MM.1S (cell line): ENCODE measurements around the gene NXPH1.

ENCODE experiments used
- EZH2 ChIP-seq: fragments of 300-600 bp; sonication (generic); optimal IDR thresholded peaks from 2 replicates; pipeline ENCODE3; 2017; ENCODE audit warnings: low read depth, mild to moderate bottlenecking, antibody characterized with exemption, low read length, mixed read lengths
- TF ChIP-seq, protein P1 (sequence below): fragments of 300-600 bp; sonication (generic); IDR thresholded peaks from 2 replicates; pipeline ENCODE4 v1.5.1; 2016; ENCODE audit warnings: antibody characterized with exemption, low read length, mixed read lengths

GRCh38 chr7:8388257-8388625 is 45.2 kb upstream of the NXPH1 start:
- no peak for TF ChIP-seq EZH2
- TF ChIP-seq, protein P1, sequence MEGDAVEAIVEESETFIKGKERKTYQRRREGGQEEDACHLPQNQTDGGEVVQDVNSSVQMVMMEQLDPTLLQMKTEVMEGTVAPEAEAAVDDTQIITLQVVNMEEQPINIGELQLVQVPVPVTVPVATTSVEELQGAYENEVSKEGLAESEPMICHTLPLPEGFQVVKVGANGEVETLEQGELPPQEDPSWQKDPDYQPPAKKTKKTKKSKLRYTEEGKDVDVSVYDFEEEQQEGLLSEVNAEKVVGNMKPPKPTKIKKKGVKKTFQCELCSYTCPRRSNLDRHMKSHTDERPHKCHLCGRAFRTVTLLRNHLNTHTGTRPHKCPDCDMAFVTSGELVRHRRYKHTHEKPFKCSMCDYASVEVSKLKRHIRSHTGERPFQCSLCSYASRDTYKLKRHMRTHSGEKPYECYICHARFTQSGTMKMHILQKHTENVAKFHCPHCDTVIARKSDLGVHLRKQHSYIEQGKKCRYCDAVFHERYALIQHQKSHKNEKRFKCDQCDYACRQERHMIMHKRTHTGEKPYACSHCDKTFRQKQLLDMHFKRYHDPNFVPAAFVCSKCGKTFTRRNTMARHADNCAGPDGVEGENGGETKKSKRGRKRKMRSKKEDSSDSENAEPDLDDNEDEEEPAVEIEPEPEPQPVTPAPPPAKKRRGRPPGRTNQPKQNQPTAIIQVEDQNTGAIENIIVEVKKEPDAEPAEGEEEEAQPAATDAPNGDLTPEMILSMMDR: no peak
